GM21619 (cell line): ENCODE data around the gene TRERF1.
"Not testable (repeated sequence)": the region's sequence is repeated elsewhere in the genome, so short reads cannot be mapped to it uniquely, and the experiment has no call there.

Source experiments
- ATAC-seq: cut with Tn5 transposase; IDR thresholded peaks from one replicate; pipeline ENCODE4 v1.9.1; 2021; ENCODE audit not compliant: unreplicated experiment

TRERF1 gene

DNA sequence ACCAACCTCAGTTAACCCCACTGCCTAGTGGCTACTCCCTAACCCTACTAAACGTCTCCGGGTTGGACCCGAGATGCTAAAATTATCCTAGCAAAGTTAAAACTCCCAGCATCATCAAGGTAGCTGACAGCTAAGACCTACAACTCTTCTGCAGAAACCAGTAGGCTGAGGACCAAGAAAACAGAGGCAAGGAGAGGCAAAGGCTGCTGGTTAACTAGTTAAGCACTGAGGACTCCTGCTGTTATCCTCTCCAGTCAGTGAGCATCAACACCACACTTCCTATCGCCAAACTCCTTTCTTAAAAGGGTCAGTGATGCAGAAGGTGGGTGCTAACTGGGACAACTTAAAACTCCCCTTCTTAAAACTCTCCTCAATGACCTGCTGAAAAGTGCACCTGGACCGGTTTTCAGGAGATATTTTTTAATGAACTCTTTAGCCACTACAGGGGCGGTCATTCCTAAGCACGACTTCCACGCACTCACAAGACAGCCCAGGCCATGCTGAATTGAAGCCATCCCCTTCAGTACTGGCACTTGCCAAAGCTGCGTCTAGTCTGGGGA, 1.7 kb downstream of the TRERF1 start:
- no peak for ATAC-seq

DNA sequence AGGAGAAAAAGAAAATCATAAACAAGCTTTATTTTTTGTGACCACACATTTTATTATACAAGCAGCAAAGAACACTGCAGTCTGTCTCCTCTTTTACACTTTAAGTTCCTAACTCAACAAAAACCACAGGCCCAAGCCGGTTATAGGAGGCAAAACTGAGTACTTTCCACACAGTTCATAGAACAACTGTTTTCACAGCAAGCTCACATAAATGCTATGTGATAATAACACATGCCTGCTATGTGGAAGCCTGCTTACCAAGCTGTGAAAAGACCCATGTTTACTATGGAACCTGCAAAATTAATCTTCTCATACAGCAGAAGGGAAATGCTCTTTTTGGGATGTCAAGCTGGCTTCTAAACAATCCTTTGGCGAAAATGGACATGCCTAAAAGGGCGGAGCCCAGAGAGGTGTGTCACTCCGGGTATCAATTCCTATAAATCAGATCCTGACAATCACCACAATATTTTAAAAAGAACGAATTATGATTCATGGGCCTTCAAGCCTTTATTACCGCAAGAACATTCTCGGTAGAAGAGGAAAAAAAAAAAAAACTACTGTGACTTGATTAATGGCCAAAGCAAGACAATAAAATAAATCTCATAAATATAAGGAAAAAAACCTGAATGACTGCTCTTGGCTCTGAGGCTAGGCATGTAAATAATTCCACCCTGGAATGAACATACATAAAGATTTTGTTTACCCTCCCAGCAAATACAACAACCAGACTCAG, 2.6 kb downstream of the TRERF1 start:
- ATAC-seq, result no peak

DNA sequence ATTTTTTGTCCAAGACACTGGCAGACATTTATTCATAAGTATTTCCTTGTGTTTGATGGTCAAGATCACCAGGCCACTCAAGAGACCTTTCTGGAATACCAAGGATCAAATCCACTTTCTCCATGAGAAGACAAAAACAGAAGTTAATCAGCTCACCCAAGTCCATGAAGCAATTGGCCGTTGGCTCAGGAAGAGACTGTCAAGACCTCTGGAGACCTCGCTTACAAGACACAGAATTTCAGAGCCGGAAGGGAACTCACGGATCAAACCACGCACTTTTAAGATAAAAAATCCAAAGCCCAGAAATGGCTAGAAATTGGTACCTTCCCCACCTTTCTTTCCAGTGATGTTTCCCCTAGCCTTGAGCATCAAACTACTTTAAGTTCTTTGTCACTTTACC, 3.3 kb downstream of the TRERF1 start:
- no peak for ATAC-seq

DNA sequence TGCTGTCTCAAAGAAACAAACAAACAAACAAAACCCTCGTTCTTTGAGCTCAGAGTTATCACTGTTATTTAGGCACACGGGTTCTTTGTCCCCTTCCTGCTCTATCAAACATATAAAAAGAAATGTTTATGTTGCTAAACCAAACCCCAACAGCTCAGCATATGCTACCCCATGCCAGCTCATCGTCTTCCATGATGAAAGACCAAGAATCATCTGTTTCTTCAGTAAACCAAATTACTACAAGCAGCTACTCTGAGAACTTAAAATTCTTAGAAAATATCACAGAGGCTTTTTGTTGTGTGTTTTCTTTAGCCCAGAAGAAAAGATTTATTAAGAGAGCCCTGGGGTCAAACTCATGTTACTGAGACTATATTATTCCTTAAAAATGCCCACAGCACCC, 4.7 kb downstream of the TRERF1 start:
- no peak for ATAC-seq

DNA sequence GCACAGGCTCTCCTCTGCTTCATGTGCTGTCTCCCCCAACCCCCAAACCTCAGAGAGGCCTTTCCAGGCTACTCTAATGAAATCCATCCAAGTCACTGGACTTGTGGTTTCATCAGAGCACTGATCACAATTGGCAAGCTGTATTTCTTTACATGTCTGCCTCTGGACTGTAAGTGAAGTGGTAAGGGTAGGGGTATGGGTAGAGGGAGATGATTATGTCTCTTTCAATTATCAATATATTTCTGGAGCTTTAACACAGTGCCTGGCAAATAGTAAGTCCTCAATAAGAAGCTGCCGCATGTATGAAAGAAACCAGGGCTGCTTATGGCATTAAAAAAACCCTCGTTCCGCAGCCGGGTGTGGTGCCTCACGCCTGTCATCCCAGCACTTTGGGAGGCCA, 5.4 kb downstream of the TRERF1 start:
- no peak for ATAC-seq

DNA sequence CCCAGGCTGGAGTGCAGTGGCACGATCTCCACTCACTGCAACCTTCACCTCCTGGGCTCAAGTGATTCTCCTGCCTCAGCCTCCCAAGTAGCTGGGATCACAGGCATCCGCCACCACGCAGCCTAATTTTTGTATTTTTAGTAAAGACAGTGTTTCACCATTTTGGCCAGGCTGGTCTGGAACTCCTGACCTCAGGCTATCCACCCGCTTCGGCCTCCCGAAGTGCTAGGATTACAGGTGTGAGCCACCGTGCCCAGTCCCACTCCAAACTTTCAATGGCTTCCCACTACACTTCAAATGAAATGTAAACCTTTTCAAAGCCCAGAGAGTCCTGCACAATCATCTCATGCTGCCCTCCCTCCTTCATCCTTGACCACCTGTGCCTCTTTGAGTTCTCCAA, 5.8 kb downstream of the TRERF1 start:
- ATAC-seq, result not testable (repeated sequence)

DNA sequence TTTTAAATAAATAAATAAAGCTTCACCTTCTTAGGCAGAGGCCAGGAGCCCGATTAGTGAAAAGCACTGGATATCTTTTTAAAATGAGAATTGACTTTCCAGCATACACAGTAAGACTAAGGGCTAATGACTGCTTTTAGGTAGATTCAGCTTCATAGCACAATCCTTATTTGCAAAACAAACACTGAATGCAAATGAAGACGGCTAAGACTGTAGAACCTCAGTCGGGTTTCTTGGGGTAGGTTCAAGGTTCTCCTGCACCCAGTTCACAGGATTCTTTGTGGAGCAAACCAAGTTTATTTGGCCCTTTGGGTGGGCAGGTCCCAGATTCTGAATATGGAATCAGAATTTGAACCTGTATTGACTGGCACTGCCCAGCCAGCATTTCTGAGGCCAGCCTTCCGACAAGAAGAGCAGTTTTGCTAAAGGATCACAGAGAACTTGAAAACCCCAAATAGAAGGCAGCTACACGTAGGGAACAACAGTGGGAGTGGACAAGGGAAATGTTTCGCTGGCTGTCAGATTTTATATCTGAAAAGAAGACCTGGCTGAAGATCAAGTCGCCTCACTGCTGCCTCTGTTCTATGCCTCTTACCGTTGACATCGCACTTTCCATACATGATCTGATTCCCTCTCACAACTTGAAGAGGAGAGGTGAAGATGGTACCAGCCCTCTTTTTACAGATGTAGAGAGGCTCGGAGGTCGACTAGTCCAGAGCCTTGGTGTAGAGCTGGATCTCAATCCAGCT, 8.2 kb downstream of the TRERF1 start:
- no peak for ATAC-seq

DNA sequence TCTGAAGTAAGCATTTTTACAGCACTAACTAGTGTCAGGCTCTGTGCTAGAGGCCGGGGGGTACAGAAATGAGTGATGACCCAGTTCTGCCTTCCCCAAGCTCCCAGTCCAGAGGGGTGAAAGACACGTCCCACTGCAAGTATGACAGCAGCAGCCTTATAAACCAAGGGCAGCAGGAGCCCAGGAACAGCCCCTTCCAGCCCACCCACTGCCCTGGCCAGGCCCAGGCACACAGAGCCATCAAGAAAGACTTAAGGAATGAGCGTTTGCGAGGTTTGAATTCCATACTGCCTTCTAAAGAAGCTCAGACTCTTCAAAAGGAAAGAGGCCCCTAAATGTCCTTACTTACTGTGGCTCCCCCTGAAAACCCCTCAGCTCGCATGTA, 10.0 kb downstream of the TRERF1 start:
- ATAC-seq, result no peak

DNA sequence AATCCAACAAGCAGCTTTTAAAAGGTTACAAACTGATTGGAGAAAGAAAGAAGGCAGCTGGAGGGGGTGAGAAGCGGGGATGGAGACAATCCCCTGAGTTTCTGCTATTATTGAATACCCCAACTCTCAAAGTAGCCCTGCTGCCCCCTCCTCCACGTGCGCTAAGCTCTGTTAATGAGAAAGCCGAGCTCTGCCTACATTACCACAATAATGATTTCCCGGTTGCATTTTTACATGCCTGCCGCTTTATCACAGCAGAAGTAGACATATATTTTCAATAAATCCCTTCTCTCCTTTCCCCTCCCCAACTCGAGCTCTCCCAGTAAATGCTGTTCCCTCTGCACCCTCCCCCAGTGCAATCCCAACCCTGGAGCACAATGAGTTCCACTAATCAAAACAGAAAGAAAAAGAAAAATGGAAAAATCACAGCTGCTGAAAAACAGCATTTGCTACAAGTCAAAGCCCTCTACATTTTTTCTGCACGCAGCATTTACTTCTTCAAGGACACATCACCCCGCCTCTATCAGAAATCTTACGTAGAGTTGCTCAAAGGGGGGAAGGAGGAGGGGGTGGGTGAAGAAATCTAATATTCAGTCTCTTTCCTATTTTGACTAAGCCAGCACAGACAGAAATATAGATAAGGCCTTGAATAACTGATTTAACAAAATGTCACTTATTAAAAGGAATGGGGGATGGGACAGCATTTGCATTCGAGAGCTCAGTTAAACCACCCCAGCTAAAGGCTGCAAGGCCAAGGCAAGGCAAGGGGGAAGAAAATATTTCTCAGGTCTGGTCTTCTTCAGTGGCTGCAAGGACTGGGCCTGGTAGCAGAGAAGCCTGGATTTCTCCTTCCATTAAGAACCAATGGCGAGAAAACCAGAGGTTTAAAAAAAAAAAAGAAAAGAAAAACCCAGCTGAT, 10.7 kb downstream of the TRERF1 start:
- no peak for ATAC-seq

DNA sequence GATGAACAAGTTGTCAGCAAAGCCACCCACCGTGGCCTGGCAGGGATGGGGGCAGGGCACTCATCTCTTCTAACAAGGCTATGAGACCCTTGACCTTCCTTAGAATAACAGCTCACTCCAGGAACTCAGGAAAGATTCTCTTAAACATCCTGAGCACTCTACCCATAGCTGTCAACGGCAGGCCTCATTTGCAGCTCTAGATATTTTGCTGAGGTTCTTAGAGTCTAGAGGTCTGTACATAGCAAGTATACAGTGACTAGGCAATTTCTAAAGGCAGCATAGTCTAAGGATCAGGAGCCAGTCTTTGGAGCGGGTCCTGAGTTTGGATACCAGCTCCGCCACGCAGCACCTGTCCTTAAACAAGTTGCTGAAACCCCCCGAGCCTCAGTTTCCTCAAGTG, 11.7 kb downstream of the TRERF1 start:
- no peak for ATAC-seq

DNA sequence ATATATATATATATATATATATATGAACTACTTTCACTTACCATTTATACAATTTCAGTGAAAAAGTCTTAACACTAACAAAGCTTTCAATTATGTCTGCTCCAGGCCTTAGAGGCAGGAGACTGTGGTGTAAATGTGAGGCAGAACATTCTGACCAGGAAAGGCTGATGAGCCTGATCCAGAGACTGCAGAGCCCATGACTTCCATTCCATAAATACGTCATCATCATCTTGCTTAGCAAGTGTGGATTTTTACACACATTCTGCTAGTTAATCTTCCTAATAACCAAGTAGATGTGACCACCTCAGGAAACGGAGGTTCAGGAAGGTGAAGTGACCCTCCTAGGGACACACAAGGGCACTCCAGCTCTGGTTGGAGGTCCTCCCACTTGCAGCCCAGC, 14.9 kb downstream of the TRERF1 start:
- no peak for ATAC-seq

DNA sequence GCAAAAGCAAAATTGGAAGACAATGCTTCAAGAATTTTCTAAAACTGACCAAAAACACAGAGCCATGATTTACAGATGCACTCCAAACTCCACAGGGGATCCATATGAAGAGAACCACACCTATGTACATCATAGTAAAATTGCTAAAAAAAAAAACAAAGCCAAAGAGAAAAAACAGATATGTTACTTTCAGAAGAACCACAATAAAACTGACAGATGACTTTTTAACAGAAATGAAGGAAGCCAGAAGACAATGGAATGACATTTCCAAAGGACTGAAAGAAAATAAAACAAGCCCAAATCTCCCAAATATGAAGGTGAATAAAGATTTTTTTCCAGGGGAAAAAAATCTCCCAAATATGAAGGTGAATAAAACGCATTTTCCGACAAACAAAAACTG, 17.5 kb downstream of the TRERF1 start:
- ATAC-seq, result no peak

DNA sequence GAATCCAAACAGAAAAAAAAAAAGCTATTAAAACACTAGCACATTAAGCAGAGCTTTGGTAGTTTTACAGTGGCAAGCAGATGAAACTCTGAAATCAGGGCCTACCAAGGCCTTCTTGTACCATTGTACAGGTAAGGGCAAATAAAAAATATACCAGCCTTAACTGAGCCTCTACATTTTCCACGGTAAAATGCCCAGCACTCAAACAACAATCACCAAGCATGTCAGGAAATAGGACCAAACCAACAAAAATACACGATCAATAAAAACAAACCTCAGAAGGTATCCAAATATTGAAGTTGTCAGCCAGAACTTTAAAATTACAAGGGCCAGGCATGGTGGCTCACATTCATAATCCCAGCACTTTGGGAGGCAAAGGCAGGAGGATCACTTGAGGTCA, 18.3 kb downstream of the TRERF1 start:
- ATAC-seq, result no peak

DNA sequence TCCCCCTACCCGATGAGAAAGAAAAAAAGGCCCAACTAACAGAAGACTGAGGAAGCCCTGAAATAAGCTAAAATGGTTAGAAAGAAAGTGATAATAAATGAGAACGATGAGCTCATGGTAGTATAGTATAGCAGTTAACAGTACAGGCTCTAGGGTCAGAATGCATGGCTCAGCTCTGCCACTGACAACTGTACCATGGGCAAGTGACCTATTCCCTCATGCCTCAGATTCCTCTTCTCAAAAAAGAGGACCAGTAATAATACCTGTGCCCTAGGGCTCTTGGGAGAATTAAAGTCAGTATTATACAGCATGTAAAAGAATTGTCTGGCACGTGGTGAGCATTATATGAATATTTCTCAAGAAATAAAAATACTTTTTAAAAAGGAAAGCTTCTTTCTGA, 19.8 kb downstream of the TRERF1 start:
- no peak for ATAC-seq

DNA sequence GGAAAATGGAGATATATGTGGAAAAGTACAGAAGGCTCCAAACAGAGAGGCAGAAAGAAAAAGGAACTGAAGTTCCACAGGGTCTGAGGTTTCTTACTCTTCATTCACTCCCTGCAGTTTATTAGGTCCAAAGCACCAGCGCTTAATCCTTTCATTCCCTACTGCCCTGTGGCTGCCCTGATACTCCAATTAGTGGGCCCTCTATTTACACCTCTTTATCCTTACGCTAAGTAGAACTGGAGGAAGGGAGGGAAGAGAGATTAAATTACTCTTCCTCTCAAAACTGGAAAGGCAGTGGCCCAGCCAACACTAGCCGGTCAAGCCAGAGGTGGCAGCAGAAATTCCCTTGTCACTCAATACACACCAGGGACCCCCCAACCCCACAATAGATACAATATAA, 20.4 kb downstream of the TRERF1 start:
- no peak for ATAC-seq

DNA sequence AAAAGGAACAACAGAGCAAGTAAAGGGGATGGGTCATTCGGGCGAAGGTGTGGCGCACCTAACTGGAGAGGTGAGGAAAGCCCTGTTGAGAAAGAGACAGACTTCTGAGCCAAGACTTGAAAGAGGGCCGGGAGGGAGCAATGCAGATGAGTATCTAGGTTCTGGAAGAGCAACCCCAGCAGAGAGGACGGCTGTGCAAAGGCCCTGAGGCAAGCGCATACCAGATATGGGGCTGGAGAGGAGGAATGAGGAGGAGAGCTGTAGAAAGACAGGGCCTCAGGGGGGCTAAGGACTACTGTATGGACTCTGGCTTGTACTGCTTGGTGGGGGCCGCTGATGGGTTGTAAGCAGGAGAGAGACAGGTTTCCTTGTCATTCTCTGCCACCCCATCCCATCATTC, 21.9 kb downstream of the TRERF1 start:
- no peak for ATAC-seq

DNA sequence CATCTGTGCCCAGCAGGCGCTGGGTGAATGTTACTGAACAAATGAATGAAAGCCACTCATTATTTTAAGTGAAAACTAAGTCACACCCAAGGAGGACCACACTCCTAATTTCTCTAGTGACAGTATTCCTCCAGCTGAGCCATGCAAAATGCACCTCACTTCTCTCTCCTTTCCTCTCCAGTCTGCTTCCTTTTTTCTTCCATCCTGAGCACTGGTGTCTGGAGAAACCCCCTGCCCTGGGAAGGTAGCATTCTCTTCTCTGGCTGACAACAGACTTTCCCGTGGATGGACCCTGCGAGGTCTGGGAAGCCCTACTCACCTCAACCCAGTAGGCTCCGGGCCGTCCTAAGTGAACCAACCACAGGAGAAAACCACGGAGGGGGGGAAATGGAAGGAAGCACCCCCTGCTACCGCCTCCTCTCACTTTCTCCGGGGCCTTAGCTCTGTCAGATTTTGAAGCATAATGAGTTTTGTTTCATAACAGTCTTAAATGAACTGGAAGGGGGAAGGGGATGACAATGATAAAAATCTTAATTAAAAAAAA, 22.6 kb downstream of the TRERF1 start:
- ATAC-seq, result no peak

DNA sequence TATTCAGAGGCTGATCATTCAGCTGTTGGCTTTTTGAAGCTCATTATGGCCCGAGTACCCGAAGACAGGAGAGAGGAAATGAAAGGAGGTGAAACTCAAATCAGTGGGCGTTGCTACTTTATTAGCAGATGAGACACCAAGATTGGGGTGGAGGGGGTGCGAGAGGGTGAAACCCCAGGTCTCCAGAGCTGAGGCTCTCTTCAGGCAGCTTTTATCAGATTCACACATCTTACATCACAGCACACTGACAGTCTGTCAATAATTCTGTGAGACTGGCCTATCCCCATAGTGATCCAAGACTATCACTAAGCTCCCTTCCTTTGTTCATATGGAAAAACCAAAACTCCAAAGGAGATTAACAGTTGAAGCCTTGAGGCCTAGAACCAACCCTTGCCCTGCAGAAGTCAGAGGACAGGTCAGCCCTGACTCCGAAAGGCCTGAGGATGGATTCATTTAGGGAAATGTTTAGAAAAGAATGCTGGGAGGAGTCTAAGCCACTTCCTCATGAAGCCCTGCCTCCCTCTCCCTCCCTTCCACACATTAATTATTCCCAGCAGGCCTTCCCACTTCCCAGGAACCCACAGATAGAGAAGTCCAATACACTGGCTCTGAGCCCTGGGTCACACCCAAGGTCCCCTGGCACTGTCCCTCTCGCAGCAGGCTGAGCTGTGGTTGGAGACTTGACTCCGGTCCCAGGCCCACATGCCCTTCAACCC, 23.2 kb downstream of the TRERF1 start:
- no peak for ATAC-seq

DNA sequence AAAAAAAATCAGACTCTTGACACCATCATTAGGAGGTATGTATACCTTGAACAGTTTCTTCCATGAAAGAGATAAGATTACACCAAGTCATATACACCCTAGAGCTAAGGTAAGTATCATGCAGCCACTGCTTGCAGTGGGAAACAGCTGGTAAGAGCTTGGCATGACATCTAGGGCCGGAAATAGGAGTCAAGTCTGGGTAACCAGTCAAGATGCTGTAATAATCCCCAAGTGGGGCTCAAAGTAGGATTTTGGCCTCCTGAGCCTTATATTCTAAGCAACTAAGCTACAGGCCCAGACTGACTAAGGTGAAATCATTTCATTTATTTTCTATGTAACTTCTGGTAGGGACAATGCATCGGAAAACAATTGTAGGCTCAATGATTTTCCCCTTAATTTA, 23.9 kb downstream of the TRERF1 start:
- no peak for ATAC-seq

DNA sequence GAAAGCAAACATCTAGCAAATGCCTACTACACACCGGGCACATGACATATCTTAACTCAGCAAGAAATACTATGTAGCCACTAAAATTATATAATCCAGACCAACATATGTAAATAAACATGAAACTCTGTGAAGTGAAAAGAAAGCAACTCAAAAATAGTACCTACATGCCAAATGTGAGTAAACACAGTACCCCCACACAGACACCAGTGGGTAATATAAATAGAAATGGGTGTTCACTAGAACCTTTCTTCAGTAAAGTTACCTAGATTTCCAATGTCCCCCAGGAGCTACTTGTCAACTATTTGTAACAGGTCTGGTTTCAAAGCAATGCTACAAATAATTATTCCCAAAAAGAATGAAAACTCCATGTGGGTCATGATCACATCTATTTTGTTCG, 25.5 kb downstream of the TRERF1 start:
- no peak for ATAC-seq
